HuH-7 (cell line): ENCODE measurements around the gene ACSM4.
"Not testable (repeated sequence)": the region's sequence is repeated elsewhere in the genome, so short reads cannot be mapped to it uniquely, and the experiment has no call there.

ENCODE experiments used
- DNase-seq: peaks from one replicate; pipeline ENCODE4 v3.0.0; 2011; ENCODE audit warnings: low spot score

The ACSM4 gene

GRCh38 chr12:7337790-7338189 lies 33.9 kb downstream of the ACSM4 start:
- not testable (repeated sequence) for DNase-seq

- no peak for DNase-seq
Measured at GRCh38 chr12:7339675-7340074, 35.8 kb downstream of the ACSM4 start.

DNA sequence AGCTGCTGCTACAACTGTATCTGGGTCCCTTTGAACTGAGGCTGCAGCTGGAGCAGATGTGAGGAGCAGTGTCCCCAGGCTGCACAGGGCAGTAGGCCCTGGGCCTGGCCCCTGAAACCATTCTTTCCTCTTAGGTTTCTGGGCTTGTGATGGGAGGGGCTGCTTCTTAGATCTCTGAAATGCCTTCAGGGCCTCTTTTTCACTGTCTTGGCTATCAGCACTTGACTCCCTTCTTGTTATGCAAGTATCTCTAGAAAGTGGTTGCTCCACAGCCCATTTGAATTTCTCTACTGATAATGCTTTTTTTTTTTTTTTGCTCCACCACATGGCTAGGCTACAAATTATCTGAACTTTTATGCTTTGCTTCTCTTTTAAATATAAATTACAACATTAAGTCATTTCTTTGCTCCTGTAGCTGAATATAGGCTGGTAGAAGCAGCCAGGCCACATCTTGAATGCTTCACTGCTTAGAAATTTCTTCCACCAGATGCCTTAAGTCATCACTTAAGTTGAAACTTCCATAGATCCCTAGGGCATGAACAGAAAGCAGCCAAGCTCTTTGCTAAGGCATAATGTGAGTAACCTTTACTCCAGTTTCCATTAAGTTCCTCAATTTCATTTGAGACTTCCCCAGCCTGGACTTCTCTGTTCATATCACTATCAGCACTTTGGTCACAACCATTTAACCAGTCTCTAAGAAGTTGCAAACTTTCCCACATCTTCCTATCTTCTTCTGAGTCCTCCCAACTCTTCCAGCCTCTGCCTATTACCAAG lies 41.1 kb downstream of the ACSM4 start:
- no peak for DNase-seq

DNA sequence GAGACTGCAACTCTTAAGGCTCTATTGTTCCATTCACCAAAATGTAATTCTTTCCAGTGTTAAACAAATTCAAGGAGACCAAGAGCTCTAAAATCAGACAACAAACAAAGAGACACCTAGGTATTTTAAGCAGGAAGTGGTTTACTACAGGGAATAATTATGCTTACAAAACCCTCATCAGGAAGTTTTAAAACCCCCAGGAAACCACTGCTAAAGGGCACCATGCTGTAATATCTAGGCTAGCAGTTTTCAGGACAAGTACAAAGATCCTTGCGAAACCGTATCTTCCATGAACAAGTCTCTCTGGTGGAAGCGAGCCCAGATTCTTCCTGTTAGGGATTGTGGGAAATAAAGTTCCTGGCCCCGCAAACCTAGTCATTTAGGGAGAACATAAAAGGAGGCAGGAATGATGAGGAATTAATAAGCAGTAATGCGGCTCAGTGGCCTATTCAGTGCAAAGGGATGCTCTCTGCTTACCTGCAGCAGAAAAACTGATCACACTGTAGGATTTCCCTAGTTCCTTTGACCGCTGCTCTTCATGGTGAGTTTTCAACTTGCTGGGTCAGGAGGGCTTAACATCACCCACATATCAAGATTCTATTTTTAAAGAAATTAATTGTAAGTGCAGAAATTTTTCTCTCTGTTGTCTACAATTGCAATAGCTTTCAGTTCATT lies 42.8 kb downstream of the ACSM4 start:
- no peak for DNase-seq

GRCh38 chr12:7349418-7349817 lies 45.5 kb downstream of the ACSM4 start:
- DNase-seq = no peak

GRCh38 chr12:7351177-7351576 lies 47.3 kb downstream of the ACSM4 start:
- DNase-seq = no peak

DNA sequence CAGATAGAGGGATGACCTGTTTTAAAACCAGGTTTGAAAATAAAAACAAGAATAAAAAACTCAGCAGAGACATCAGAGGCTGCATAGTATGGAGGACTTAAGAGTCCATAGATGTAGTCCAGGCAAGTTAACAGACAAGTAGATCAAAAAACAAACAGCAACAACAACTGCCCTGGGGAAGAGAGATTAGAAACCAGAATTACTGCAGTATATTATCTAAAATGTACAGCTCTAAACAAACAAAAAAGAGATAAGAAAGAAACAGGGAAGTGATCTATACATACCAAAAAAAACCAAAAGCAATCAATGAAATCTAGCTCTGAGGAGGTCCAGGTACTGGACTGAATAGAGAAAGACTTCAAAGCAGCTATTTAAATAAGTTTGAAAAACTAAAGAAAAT lies 48.8 kb downstream of the ACSM4 start:
- DNase-seq = no peak

- no peak for DNase-seq
Measured at GRCh38 chr12:7354529-7354928, 50.7 kb downstream of the ACSM4 start.

DNA sequence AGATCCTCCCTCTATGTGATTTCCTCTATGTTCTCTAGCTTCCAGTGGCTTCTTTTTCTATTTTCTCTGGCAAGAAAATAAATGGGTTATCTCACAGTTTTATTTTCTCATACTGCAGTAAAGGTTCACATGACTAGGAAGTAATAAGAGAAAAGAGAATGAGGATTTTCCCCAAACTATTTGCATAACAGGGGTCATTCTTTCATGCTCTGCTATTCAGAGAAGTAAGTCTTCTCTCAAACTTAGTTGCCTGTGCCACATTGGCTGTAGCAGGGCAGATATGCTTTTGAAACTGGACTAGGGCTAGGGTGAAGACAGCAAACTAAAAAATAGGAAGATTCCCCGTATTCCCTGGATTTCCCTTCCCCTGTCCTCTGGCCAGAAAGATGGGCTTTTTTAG lies 57.4 kb downstream of the ACSM4 start:
- no peak for DNase-seq

- DNase-seq = no peak
Measured at GRCh38 chr12:7362734-7363133, 58.9 kb downstream of the ACSM4 start.

DNA sequence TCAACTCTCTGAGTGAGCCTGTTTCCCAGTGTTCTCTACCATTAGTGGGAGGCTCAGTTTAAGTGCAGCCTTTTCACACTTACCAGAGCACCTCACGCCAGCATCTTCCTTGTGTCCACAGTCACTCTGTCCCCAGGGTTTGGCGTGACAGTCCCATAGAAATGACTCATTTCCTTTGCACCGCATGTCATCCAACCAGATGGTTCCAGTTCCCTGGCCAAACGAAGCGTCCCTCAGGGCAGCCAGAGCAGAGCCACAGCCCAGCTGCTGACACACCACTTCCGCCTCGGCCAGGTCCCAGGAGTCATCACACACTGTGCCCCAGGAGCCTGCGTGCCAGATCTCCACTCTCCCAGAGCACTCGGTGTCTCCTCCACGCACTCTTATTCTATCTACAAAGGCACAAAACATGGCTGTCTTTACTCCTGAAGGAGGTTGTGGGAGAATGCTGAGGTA lies 65.4 kb downstream of the ACSM4 start:
- DNase-seq = no peak

DNA sequence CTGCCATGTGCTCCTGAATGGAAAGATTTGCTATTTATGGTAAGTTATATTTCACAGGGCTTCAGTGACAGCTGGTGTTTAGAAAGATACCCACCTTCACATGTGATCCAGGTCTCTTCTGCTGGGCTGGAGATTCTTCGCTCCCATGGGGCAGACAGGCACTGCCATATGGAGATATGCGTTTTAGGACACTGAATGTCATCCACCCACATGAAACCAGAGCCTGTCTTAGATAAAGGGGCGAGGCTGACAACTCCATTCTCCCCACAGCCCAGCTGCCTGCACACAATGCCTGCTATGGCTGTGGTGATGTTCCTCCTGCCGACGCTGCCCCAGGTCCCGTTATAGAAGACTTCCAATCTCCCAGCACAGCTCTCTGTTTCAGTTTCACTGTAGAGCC lies 69.4 kb downstream of the ACSM4 start:
- no peak for DNase-seq

- DNase-seq = peak; percentile 50
Measured at GRCh38 chr12:7374423-7375144, 70.7 kb downstream of the ACSM4 start.

DNA sequence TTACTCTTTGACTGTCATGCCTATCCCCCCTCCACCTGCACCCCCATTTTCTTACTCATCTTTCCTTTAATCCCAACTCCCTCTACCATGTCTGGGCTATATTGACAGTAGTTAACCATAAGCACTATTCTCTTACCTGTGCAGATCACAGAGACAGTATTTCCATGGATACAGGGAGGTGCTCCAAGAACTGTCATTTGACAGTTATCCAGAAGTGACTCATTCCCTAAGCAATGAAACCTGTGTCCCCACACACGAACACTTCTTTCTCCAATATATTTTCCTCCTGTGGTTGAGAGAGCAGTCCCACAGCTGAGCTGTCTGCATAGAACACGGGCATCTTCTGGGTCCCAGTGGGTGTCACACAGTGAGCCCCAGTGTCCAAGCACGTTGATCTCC lies 71.3 kb downstream of the ACSM4 start:
- DNase-seq = no peak

DNA sequence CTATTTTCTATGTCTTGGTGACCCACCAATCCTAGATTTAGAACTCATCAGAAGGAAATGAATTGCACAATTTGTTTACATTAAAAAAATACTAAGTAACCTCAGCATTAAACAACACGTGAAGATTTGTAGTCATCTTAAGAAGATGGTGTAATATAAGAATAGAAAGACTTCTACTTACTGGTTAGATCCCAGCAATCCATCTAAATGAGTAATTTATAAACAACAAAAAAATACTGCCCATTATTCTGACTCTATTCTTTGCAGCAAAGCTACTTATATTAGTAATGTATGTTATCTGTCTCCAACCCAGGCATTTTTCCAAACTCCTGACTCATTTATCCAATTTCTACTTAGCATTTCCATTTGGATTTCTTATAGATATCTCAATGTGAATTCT lies 72.3 kb downstream of the ACSM4 start:
- DNase-seq = no peak
